ENCODE measurements around the gene BLOC1S4.
A peak's percentile ranks its signal among the peaks of the same experiment; 100 is the strongest.

Gene BLOC1S4

GRCh38 chr4:6732441-6733357 lies 16.7 kb downstream of the BLOC1S4 start:
- H3K27ac ChIP-seq = peak overlapping the region; percentile 26
- DNase-seq (ENCODE audit: low read depth, low spot score) = peak; percentile 56

GRCh38 chr4:6733358-6734164 lies 17.6 kb downstream of the BLOC1S4 start:
- no peak for DNase-seq (ENCODE audit: low read depth, low spot score)
- no peak overlapping the region for H3K27ac ChIP-seq

- H3K27ac ChIP-seq = no peak overlapping the region
- no peak for DNase-seq (ENCODE audit: low read depth, low spot score)
Measured at GRCh38 chr4:6734165-6734786, 18.3 kb downstream of the BLOC1S4 start.

GRCh38 chr4:6739920-6740319 lies 23.9 kb downstream of the BLOC1S4 start:
- DNase-seq (ENCODE audit: low read depth, low spot score) = no peak
- H3K27ac ChIP-seq = no peak overlapping the region

GRCh38 chr4:6740347-6740746 lies 24.4 kb downstream of the BLOC1S4 start:
- no peak overlapping the region for H3K27ac ChIP-seq
- no peak for DNase-seq (ENCODE audit: low read depth, low spot score)

- DNase-seq (ENCODE audit: low read depth, low spot score) = no peak
- H3K27ac ChIP-seq = no peak overlapping the region
Measured at GRCh38 chr4:6742507-6742906, 26.5 kb downstream of the BLOC1S4 start.

- no peak overlapping the region for H3K27ac ChIP-seq
- DNase-seq (ENCODE audit: low read depth, low spot score) = no peak
Measured at GRCh38 chr4:6742989-6743388, 27.0 kb downstream of the BLOC1S4 start.

- H3K27ac ChIP-seq = no peak overlapping the region
- DNase-seq (ENCODE audit: low read depth, low spot score) = no peak
Measured at GRCh38 chr4:6746721-6747293, 30.8 kb downstream of the BLOC1S4 start.

GRCh38 chr4:6747294-6748051 lies 31.5 kb downstream of the BLOC1S4 start:
- DNase-seq (ENCODE audit: low read depth, low spot score) = no peak
- H3K27ac ChIP-seq = no peak overlapping the region

- no peak for DNase-seq (ENCODE audit: low read depth, low spot score)
- H3K27ac ChIP-seq = no peak overlapping the region
Measured at GRCh38 chr4:6748286-6748685, 32.3 kb downstream of the BLOC1S4 start.

GRCh38 chr4:6749340-6750171 lies 33.6 kb downstream of the BLOC1S4 start:
- peak overlapping the region; percentile 45 for H3K27ac ChIP-seq
- no peak for DNase-seq (ENCODE audit: low read depth, low spot score)

GRCh38 chr4:6750286-6751221 lies 34.6 kb downstream of the BLOC1S4 start:
- DNase-seq (ENCODE audit: low read depth, low spot score) = no peak
- peak overlapping the region; percentile 45 for H3K27ac ChIP-seq

GRCh38 chr4:6751611-6752485 lies 35.9 kb downstream of the BLOC1S4 start:
- no peak for DNase-seq (ENCODE audit: low read depth, low spot score)

GRCh38 chr4:6752486-6752829 lies 36.5 kb downstream of the BLOC1S4 start:
- no peak overlapping the region for H3K27ac ChIP-seq

More at GRCh38 chr4:6751611-6752485, 35.9 kb downstream of the BLOC1S4 start:
- peak overlapping the region; percentile 45 for H3K27ac ChIP-seq

GRCh38 chr4:6753103-6753560 lies 37.2 kb downstream of the BLOC1S4 start:
- no peak overlapping the region for H3K27ac ChIP-seq
- no peak for DNase-seq (ENCODE audit: low read depth, low spot score)

More at GRCh38 chr4:6752486-6752829, 36.5 kb downstream of the BLOC1S4 start:
- no peak for DNase-seq (ENCODE audit: low read depth, low spot score)

GRCh38 chr4:6753891-6754290 lies 37.9 kb downstream of the BLOC1S4 start:
- no peak for DNase-seq (ENCODE audit: low read depth, low spot score)
- no peak overlapping the region for H3K27ac ChIP-seq
